ENCODE data around the gene TMC6. TPM values are rescaled to one million over a fixed set of nuclear protein-coding genes. Genes with fewer than 3 reads are reported as not detected.

Gene TMC6
- total and polyA plus RNA-seq, 2 of the 13 experiments (the other 11 are each of a cell fraction or from before 2014, with no cell fraction given): 48.4 to 99.1 TPM

DNA sequence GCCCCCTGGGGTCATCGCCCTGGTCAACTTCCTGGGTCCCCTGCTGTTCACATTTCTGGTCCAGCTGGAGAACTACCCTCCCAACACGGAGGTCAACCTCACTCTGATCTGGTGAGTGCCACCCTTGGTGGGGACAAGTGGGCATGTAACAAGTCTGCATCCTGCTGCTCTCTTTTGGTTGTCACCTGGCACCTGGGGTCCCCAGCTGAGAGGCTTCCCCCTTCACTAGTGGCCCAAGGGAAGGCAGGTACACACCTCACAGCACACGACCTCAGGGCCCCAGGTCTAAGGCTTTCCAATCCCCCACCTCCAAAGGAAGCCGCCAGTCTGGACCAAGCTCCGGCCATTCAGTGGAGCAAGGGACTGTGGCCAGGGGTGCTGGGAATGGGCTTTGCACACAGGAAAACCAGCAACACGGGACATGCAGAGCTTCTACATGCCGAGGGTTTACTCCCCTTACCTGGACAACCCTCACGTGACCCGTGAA is 6.4 kb upstream of the TMC6 start:
- Histone ChIP-seq H3K79me2 (ENCODE audit: insufficient read depth, low read length) (no peaks in the 10 kb centered on the region), H3K4me3 (replicated peaks in 1 of 3; ENCODE audit: insufficient read depth in 1 of 3, low read depth in 2 of 3, low read length in 3 of 3) (peak overlapping the region in 1 of 3 experiments; percentile 23; a peak in 1 of 6 replicates), H3K9ac (ENCODE audit: insufficient read depth, low read depth, low read length) (no peak overlapping the region), H3K27ac (ENCODE audit: extremely low read length, insufficient read depth, low read length) (no peak overlapping the region), H3K36me3 (replicated peaks in 1 of 2; ENCODE audit: control insufficient read depth in 1 of 2, insufficient read depth in 2 of 2, low read length in 2 of 2) (no peaks in the 10 kb centered on the region), H3K4me2 (ENCODE audit: low read depth, low read length) (peak overlapping the region; percentile 29; the same call in 1 of the 2 replicates), H3K4me1 (ENCODE audit: insufficient read depth, low read length) (peaks cover 93% of the 10 kb centered on the region), H3K9me3 (ENCODE audit: low read length) (no peaks in the 10 kb centered on the region), H3K27me3 (ENCODE audit: control insufficient read depth in 1 of 2, insufficient read depth in 2 of 2, low read length in 2 of 2) (no peaks in the 10 kb centered on the region), H2AFZ (ENCODE audit: low read length) (no peak overlapping the region), H4K20me1 (ENCODE audit: insufficient read depth, low read length) (no peaks in the 10 kb centered on the region)
- ATAC-seq (no peak), FAIRE-seq (no peak), DNase-seq (ENCODE audit: low spot score) (no peak)
- POLR2A ChIA-PET: interaction anchor here (1.0 to 2.5 kb wide), 4 partner anchors 9 to 52 kb away, joined by 3 to 10 read pairs (median 6); partner anchors contain the start of genes AFMID and TK1
- in situ Hi-C loops (cut with HindIII; ENCODE audit: extremely low pct_ligation_motif_present, low pct_unique_long_range_greater_than_20kb): no loop called here
- BruUV-seq (replicated peaks): no TSS peak
- intact Hi-C loops (cut with micrococcal nuclease; ENCODE audit: unreplicated experiment): loop anchor here (1.0 kb wide), 1 partner anchor 18 kb away; no protein-coding TSS in a partner anchor
- CTCF ChIA-PET (ENCODE audit: low intra/inter-chr PET ratio, low total read pairs): interaction anchor here (1.3 to 2.3 kb wide), 2 partner anchors 18 to 22 kb away, joined by 11 to 17 read pairs; no protein-coding TSS in a partner anchor
- 52% methylated on average over 9 of the region's 9 CpGs for WGBS (ENCODE audit: low lambda C conversion rate)
- 0 out of 2 replicates have a peak, but pooled peaks have one; percentile 20 for TF ChIP-seq DNMT1 (CRISPR knock-in tag; IDR thresholded peaks at IDR 0.05)
- TF ChIP-seq TOPORS (CRISPR knock-in tag; IDR thresholded peaks at IDR 0.05): 0 out of 2 replicates have a peak, but pooled peaks have one; percentile 46
- TF ChIP-seq CHD4 (IDR thresholded peaks at IDR 0.05; ENCODE audit: borderline replicate concordance, low read length): 0 out of 2 replicates have a peak, but pooled peaks have one; percentile 2
- TF ChIP-seq ZNF501 (CRISPR knock-in tag; IDR thresholded peaks at IDR 0.05): 0 out of 2 replicates have a peak, but pooled peaks have one; percentile 1
- 0 out of 2 replicates have a peak, but pooled peaks have one; percentile 24 for TF ChIP-seq GLI4 (CRISPR knock-in tag; IDR thresholded peaks at IDR 0.05; ENCODE audit: borderline replicate concordance)
- TF ChIP-seq, protein P1, sequence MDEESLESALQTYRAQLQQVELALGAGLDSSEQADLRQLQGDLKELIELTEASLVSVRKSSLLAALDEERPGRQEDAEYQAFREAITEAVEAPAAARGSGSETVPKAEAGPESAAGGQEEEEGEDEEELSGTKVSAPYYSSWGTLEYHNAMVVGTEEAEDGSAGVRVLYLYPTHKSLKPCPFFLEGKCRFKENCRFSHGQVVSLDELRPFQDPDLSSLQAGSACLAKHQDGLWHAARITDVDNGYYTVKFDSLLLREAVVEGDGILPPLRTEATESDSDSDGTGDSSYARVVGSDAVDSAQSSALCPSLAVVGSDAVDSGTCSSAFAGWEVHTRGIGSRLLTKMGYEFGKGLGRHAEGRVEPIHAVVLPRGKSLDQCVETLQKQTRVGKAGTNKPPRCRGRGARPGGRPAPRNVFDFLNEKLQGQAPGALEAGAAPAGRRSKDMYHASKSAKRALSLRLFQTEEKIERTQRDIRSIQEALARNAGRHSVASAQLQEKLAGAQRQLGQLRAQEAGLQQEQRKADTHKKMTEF (CRISPR knock-in tag; IDR thresholded peaks at IDR 0.05): 0 out of 2 replicates have a peak, but pooled peaks have one; percentile 9
- no peak for TF ChIP-seq ZFP91 (CRISPR knock-in tag; IDR thresholded peaks at IDR 0.05; ENCODE audit: borderline replicate concordance)
- TF ChIP-seq ZSCAN25 (CRISPR knock-in tag; IDR thresholded peaks at IDR 0.05): 0 out of 2 replicates have a peak, but pooled peaks have one; percentile 10
- TF ChIP-seq, protein P2, sequence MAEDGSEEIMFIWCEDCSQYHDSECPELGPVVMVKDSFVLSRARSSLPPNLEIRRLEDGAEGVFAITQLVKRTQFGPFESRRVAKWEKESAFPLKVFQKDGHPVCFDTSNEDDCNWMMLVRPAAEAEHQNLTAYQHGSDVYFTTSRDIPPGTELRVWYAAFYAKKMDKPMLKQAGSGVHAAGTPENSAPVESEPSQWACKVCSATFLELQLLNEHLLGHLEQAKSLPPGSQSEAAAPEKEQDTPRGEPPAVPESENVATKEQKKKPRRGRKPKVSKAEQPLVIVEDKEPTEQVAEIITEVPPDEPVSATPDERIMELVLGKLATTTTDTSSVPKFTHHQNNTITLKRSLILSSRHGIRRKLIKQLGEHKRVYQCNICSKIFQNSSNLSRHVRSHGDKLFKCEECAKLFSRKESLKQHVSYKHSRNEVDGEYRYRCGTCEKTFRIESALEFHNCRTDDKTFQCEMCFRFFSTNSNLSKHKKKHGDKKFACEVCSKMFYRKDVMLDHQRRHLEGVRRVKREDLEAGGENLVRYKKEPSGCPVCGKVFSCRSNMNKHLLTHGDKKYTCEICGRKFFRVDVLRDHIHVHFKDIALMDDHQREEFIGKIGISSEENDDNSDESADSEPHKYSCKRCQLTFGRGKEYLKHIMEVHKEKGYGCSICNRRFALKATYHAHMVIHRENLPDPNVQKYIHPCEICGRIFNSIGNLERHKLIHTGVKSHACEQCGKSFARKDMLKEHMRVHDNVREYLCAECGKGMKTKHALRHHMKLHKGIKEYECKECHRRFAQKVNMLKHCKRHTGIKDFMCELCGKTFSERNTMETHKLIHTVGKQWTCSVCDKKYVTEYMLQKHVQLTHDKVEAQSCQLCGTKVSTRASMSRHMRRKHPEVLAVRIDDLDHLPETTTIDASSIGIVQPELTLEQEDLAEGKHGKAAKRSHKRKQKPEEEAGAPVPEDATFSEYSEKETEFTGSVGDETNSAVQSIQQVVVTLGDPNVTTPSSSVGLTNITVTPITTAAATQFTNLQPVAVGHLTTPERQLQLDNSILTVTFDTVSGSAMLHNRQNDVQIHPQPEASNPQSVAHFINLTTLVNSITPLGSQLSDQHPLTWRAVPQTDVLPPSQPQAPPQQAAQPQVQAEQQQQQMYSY (CRISPR knock-in tag; IDR thresholded peaks at IDR 0.05): no peak
- TF ChIP-seq HIC2 (CRISPR knock-in tag; IDR thresholded peaks at IDR 0.05; ENCODE audit: low read depth): 0 out of 2 replicates have a peak, but pooled peaks have one; percentile 17
- TF ChIP-seq RARA (CRISPR knock-in tag; IDR thresholded peaks at IDR 0.05): peak; percentile 3; the same call in 1 of the 2 replicates
- no peak for TF ChIP-seq HNF4G (IDR thresholded peaks at IDR 0.05; ENCODE audit: borderline replicate concordance, low read depth, low read length)
- no peak for TF ChIP-seq HNF4G (CRISPR knock-in tag; IDR thresholded peaks at IDR 0.05; ENCODE audit: borderline replicate concordance, low read depth)
- no peak for TF ChIP-seq ZNF557 (CRISPR knock-in tag; IDR thresholded peaks at IDR 0.05)

Measured in HepG2 (cell line).